GM19328 (cell line): ENCODE measurements around the gene KRTAP12-3.

Source experiments
- ATAC-seq: cut with Tn5 transposase; IDR thresholded peaks from one replicate; pipeline ENCODE4 v1.9.1; 2021; ENCODE audit warnings: mild to moderate bottlenecking, moderate library complexity; ENCODE audit not compliant: unreplicated experiment

KRTAP12-3 gene

DNA sequence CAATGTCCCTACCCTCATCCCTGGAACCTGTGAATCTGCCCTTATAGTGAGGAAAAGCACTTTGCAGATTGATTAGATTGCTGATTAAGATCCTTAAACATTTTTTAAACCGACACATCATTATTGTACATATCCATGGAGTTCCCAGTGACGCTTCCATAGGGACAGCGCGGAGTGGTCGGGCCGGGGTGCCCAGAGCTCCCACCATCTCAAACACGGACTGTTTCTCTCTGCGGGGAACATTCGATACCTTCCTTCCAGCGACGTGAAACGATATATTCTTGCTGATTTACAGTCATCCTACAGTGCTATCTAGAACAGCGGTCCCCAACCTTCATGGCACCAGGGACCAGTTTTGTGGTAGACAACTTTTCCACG is 43.3 kb downstream of the KRTAP12-3 start:
- no peak for ATAC-seq

DNA sequence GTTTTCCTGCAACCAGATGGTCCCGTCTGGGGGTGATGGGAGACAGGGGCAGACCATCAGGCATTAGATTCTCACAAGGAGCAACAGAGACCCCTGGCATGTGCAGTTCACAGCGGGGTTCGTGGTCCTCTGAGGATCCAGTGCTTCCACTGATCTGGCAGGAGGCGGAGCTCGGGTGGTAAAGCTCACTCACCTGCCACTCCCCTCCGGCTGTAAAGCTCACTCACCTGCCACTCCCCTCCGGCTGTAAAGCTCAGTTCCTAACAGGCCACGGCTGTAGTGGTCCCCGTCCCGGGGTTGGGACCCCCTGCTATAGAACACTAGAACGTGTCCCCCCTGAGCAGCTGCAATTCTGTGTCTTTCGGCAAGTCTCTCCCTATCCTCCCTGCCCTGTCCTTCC is 43.8 kb downstream of the KRTAP12-3 start:
- ATAC-seq: no peak

DNA sequence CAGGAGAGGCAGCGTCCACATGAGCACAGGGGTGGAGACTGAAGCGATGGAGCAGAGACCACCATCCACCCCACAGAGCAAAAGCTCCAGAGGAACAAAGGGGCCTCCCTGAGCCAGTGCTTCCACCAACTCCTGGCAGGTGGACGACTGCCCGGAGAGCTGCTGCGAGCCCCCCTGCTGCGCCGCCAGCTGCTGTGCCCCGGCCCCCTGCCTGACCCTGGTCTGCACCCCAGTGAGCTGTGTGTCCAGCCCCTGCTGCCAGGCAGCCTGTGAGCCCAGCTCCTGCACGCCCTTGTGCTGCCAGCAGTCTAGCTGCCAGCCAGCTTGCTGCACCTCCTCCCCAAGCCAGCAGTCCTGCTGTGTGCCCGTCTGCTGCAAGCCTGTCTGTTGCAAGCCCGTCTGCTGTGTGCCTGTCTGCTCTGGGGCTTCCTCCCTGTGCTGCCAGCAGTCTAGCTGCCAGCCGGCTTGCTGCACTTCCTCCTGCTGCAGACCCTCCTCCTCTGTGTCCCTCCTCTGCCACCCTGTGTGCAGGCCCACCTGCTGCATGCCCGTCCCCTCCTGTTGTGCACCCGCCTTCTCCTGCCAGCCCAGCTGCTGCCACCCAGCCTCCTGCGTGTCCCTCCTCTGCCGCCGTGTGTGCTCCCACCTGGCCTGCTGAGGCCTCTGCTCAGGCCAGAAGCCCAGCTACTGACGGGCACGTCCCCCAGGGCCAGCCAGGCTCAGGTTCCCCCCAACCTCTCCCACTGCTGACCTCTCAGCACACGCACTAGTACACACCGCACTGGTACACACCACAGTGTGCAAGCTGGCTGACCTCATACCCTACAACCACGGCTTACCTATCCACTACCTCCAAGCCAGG is 44.6 kb downstream of the KRTAP12-3 start:
- no peak for ATAC-seq

GRCh38 chr21:44702973-44703730 is 45.4 kb downstream of the KRTAP12-3 start:
- ATAC-seq: no peak

DNA sequence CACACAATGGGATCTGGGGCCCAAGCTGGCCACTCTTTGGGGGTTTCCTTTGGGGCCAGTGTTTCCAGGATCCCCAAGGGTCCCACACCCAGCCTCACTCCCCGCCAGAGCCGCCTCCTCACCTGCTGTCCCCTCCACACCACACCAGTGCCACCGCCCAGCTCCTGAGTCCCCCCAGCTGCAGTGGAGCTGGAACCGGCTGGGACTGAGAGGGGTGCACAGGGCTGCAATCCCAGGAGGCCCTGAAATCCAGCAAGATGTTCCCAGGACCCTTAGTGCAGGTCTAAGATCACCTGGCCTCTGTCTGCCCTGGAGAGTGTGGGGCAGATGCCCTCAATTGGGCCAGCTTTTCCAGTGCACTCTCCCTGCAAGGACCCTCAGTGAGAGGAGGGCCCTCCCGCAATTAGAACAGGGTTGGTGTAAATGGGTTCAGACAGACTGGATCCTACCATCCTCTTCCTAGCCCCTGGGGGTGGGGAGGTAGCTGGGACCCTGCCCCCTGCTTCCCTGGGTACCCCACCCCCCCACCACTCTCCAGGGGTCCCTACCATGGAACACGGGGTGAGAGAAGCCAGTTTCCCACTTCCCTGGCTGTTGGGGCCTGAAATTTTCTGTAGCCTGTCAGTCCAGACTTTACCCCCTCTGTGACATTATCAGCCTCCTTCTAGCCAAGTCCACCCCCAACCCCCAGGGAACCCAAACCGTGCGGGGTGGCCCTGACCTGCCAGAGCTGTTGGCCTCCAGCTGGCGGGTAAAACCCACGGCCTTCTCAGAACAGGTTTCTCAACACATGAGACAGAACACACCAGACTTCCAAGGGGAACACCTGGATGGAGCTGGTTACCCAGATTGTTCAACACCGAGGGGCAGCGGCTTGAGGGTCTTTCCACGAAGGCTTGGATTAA is 46.3 kb downstream of the KRTAP12-3 start:
- no peak for ATAC-seq

- no peak for ATAC-seq
These were observed 46.9 kb downstream of the KRTAP12-3 start for GRCh38 chr21:44704636-44705001.

- no peak for ATAC-seq
These were observed 48.4 kb downstream of the KRTAP12-3 start for GRCh38 chr21:44706026-44706705.

DNA sequence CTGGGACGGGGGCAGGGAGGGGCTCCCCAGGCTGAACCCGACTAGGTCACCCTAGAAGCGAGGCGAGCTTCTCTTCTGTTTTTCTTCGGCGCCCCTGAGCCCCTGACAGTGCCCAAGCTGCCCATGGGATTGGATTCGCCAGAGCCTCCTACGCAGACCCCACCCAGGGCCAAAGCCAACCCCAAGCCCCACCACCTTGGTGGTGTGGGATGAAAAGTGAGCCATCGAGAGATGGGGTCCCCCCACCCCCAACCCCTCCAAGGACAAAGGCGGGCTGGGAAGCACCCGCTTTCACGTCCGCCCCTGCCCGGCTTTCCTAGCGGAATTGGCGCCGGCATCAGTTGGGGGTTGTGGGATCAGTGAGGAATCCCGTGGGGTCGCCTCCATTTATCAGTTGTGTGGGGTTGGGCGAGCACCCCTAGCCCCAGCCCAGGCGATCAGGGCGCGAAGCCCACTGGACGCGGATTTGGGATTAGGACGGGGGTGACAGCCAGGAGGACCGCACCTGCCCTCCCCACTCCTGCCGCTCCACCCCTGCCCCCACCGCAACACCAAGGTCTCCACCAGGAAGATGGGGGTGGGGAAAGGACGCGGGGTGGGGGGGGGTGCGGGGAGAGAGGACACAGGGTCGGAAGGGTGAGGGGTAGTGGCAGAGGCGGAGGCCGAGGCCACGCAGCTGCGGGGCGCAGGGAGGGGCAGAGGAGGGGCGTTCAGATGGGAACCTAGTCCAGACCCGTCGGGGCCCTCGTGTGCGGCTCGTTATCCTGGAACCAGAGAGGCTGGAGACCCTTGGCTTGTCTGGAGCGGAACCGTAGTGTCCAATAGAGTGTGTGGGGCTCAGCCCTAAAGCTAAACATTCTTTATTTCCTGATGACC is 49.2 kb downstream of the KRTAP12-3 start:
- ATAC-seq: no peak
